ENCODE results near the gene TSPEAR. TPM values are rescaled to one million over a fixed set of nuclear protein-coding genes. Genes with fewer than 3 reads are reported as not detected.

Gene TSPEAR
- polyA plus RNA-seq, 2 donors, result 0.01 to 0.04 TPM

- WGBS, 2 donors, result 82 to 84% methylated on average over 11 of the region's 11 CpGs
- H3K4me1 ChIP-seq (ENCODE audit: control insufficient read depth in 2 of 2, insufficient read depth in 2 of 2, low read length in 1 of 2), result no peaks in the 10 kb centered on the region
- H3K4me3 ChIP-seq (ENCODE audit: low read depth in 1 of 2, low read length in 2 of 2), result no peak overlapping the region
Observed at GRCh38 chr21:44732956-44733355, 21.6 kb upstream of the TSPEAR start.

DNA sequence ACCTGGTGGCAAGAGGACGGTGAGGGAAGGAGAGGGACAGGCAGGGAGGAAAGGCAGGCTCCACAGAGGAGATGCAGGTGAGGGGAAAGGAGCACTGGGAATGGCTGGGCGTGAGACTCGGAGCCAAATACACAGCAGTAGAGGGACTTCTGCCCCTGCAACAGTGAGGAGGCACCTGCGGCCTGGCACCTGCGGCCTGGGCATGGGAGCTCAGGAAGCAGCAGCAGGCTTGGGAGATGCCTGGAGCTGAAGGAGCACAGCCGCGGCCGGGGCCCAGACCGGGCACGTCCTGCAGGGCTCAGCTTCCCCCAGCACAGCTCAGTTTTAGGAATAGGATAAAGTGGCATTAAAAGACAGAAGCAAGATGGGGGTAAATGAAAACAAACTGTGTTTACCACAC is 20.9 kb upstream of the TSPEAR start:
- no peak overlapping the region for H3K4me3 ChIP-seq (ENCODE audit: low read depth in 1 of 2, low read length in 2 of 2)
- peaks cover 5 to 13% of the 10 kb centered on the region in 2 donors for H3K9me3 ChIP-seq (ENCODE audit: control insufficient read depth in 2 of 2, insufficient read depth in 1 of 2, low read depth in 1 of 2, low read length in 1 of 2)
- H3K27me3 ChIP-seq (ENCODE audit: control insufficient read depth in 1 of 2, insufficient read depth in 2 of 2, low read length in 2 of 2), result no peaks in the 10 kb centered on the region
- no peaks in the 10 kb centered on the region for H3K36me3 ChIP-seq (ENCODE audit: control insufficient read depth in 2 of 2, insufficient read depth in 2 of 2, low read length in 1 of 2)
- no peaks in the 10 kb centered on the region for H3K4me1 ChIP-seq (ENCODE audit: control insufficient read depth in 2 of 2, insufficient read depth in 2 of 2, low read length in 1 of 2)
- 90 to 95% methylated on average over 10 of the region's 10 CpGs for WGBS, 2 donors
- no peak overlapping the region for H3K27ac ChIP-seq (ENCODE audit: low read depth in 2 of 2, low read length in 1 of 2)

More at GRCh38 chr21:44732956-44733355, 21.6 kb upstream of the TSPEAR start:
- Histone ChIP-seq H3K27ac (ENCODE audit: low read depth in 2 of 2, low read length in 1 of 2) (no peak overlapping the region), H3K27me3 (ENCODE audit: control insufficient read depth in 1 of 2, insufficient read depth in 2 of 2, low read length in 2 of 2) (no peaks in the 10 kb centered on the region), H3K9me3 (ENCODE audit: control insufficient read depth in 2 of 2, insufficient read depth in 1 of 2, low read depth in 1 of 2, low read length in 1 of 2) (peaks cover 5 to 15% of the 10 kb centered on the region in 2 donors), H3K36me3 (ENCODE audit: control insufficient read depth in 2 of 2, insufficient read depth in 2 of 2, low read length in 1 of 2) (no peaks in the 10 kb centered on the region)

GRCh38 chr21:44730951-44731579 is 19.7 kb upstream of the TSPEAR start:
- peaks cover 0 to 5% of the 10 kb centered on the region in 2 donors for H3K9me3 ChIP-seq (ENCODE audit: control insufficient read depth in 2 of 2, insufficient read depth in 1 of 2, low read depth in 1 of 2, low read length in 1 of 2)
- H3K36me3 ChIP-seq (ENCODE audit: control insufficient read depth in 2 of 2, insufficient read depth in 2 of 2, low read length in 1 of 2), result no peaks in the 10 kb centered on the region
- no peaks in the 10 kb centered on the region for H3K4me1 ChIP-seq (ENCODE audit: control insufficient read depth in 2 of 2, insufficient read depth in 2 of 2, low read length in 1 of 2)
- WGBS, 2 donors, result 70 to 71% methylated on average over 9 of the region's 9 CpGs
- H3K27me3 ChIP-seq (ENCODE audit: control insufficient read depth in 1 of 2, insufficient read depth in 2 of 2, low read length in 2 of 2), result no peaks in the 10 kb centered on the region
- no peak overlapping the region for H3K4me3 ChIP-seq (ENCODE audit: low read depth in 1 of 2, low read length in 2 of 2)
- H3K27ac ChIP-seq (ENCODE audit: low read depth in 2 of 2, low read length in 1 of 2), result no peak overlapping the region

DNA sequence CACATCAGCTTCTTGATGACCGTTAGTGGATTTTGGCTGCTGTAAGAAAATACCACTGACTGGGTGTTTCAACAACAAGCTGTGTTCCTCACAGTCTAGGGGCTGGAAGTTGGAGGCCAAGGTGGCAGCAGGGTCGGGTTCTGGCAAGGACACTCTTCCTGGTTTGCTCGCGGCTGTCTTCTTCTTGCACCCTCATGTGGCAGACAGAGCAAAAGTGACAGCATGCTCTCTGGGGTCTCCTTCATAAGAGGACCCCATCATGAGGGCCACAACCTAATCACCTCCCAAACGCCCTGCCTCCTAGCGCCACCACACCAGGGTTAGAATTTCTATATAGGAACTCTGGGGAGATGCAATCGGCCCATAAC is 18.6 kb upstream of the TSPEAR start:
- Histone ChIP-seq H3K9me3 (ENCODE audit: control insufficient read depth in 2 of 2, insufficient read depth in 1 of 2, low read depth in 1 of 2, low read length in 1 of 2) (no peaks in the 10 kb centered on the region), H3K27me3 (ENCODE audit: control insufficient read depth in 1 of 2, insufficient read depth in 2 of 2, low read length in 2 of 2) (no peaks in the 10 kb centered on the region), H3K27ac (ENCODE audit: low read depth in 2 of 2, low read length in 1 of 2) (no peak overlapping the region), H3K36me3 (ENCODE audit: control insufficient read depth in 2 of 2, insufficient read depth in 2 of 2, low read length in 1 of 2) (no peaks in the 10 kb centered on the region), H3K4me1 (ENCODE audit: control insufficient read depth in 2 of 2, insufficient read depth in 2 of 2, low read length in 1 of 2) (no peaks in the 10 kb centered on the region), H3K4me3 (ENCODE audit: low read depth in 1 of 2, low read length in 2 of 2) (no peak overlapping the region)
- 83 to 90% methylated on average over 7 of the region's 7 CpGs for WGBS, 2 donors

- no peaks in the 10 kb centered on the region for H3K9me3 ChIP-seq (ENCODE audit: control insufficient read depth in 2 of 2, insufficient read depth in 1 of 2, low read depth in 1 of 2, low read length in 1 of 2)
- 89 to 92% methylated on average over 23 of the region's 23 CpGs for WGBS, 2 donors
- no peaks in the 10 kb centered on the region for H3K36me3 ChIP-seq (ENCODE audit: control insufficient read depth in 2 of 2, insufficient read depth in 2 of 2, low read length in 1 of 2)
- no peak overlapping the region for H3K4me3 ChIP-seq (ENCODE audit: low read depth in 1 of 2, low read length in 2 of 2)
- H3K27me3 ChIP-seq (ENCODE audit: control insufficient read depth in 1 of 2, insufficient read depth in 2 of 2, low read length in 2 of 2), result no peaks in the 10 kb centered on the region
- no peaks in the 10 kb centered on the region for H3K4me1 ChIP-seq (ENCODE audit: control insufficient read depth in 2 of 2, insufficient read depth in 2 of 2, low read length in 1 of 2)
- H3K27ac ChIP-seq (ENCODE audit: low read depth in 2 of 2, low read length in 1 of 2), result no peak overlapping the region
Observed at GRCh38 chr21:44729336-44730027, 18.1 kb upstream of the TSPEAR start.

GRCh38 chr21:44728716-44729115 is 17.3 kb upstream of the TSPEAR start:
- WGBS, 2 donors, result 88 to 92% methylated on average over 14 of the region's 14 CpGs
- Histone ChIP-seq H3K9me3 (ENCODE audit: control insufficient read depth in 2 of 2, insufficient read depth in 1 of 2, low read depth in 1 of 2, low read length in 1 of 2) (no peaks in the 10 kb centered on the region), H3K36me3 (ENCODE audit: control insufficient read depth in 2 of 2, insufficient read depth in 2 of 2, low read length in 1 of 2) (no peaks in the 10 kb centered on the region)

GRCh38 chr21:44727757-44728156 is 16.4 kb upstream of the TSPEAR start:
- Histone ChIP-seq H3K27me3 (ENCODE audit: control insufficient read depth in 1 of 2, insufficient read depth in 2 of 2, low read length in 2 of 2) (no peaks in the 10 kb centered on the region), H3K9me3 (ENCODE audit: control insufficient read depth in 2 of 2, insufficient read depth in 1 of 2, low read depth in 1 of 2, low read length in 1 of 2) (no peaks in the 10 kb centered on the region), H3K4me3 (ENCODE audit: low read depth in 1 of 2, low read length in 2 of 2) (no peak overlapping the region), H3K4me1 (ENCODE audit: control insufficient read depth in 2 of 2, insufficient read depth in 2 of 2, low read length in 1 of 2) (peaks cover 0 to 7% of the 10 kb centered on the region in 2 donors), H3K36me3 (ENCODE audit: control insufficient read depth in 2 of 2, insufficient read depth in 2 of 2, low read length in 1 of 2) (no peaks in the 10 kb centered on the region), H3K27ac (ENCODE audit: low read depth in 2 of 2, low read length in 1 of 2) (no peak overlapping the region)
- 74 to 78% methylated on average over 9 of the region's 9 CpGs for WGBS, 2 donors

More at GRCh38 chr21:44728716-44729115, 17.3 kb upstream of the TSPEAR start:
- Histone ChIP-seq H3K4me3 (ENCODE audit: low read depth in 1 of 2, low read length in 2 of 2) (no peak overlapping the region), H3K27ac (ENCODE audit: low read depth in 2 of 2, low read length in 1 of 2) (no peak overlapping the region), H3K4me1 (ENCODE audit: control insufficient read depth in 2 of 2, insufficient read depth in 2 of 2, low read length in 1 of 2) (peaks cover 0 to under 1% of the 10 kb centered on the region in 2 donors), H3K27me3 (ENCODE audit: control insufficient read depth in 1 of 2, insufficient read depth in 2 of 2, low read length in 2 of 2) (no peaks in the 10 kb centered on the region)

- Histone ChIP-seq H3K27ac (ENCODE audit: low read depth in 2 of 2, low read length in 1 of 2) (no peak overlapping the region), H3K4me1 (ENCODE audit: control insufficient read depth in 2 of 2, insufficient read depth in 2 of 2, low read length in 1 of 2) (peaks cover 0 to 7% of the 10 kb centered on the region in 2 donors), H3K36me3 (ENCODE audit: control insufficient read depth in 2 of 2, insufficient read depth in 2 of 2, low read length in 1 of 2) (no peaks in the 10 kb centered on the region), H3K4me3 (ENCODE audit: low read depth in 1 of 2, low read length in 2 of 2) (no peak overlapping the region), H3K9me3 (ENCODE audit: control insufficient read depth in 2 of 2, insufficient read depth in 1 of 2, low read depth in 1 of 2, low read length in 1 of 2) (no peaks in the 10 kb centered on the region), H3K27me3 (ENCODE audit: control insufficient read depth in 1 of 2, insufficient read depth in 2 of 2, low read length in 2 of 2) (no peaks in the 10 kb centered on the region)
- WGBS, 2 donors, result 90 to 97% methylated on average over 8 of the region's 8 CpGs
Observed at GRCh38 chr21:44727321-44727720, 15.9 kb upstream of the TSPEAR start.

DNA sequence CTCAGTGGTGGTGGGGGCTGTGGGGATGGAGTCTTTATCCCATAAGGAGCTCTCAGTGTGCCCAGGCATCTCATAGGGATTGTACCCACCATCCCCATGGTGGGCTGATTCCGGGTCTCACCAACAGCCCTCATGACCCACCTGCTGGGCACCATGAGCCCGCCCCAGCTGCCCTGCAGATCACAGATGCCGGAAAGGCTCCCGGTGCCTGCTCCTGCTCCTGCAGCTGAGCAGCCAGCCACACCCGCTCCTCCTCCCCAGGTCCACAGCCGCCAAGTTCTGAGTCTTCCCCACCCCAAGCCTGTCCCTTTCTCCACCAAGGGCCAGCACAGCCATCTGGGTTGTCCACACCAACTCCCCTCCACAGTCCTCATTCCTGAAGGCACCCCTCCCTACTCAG is 15.5 kb upstream of the TSPEAR start:
- Histone ChIP-seq H3K27ac (ENCODE audit: low read depth in 2 of 2, low read length in 1 of 2) (no peak overlapping the region), H3K27me3 (ENCODE audit: control insufficient read depth in 1 of 2, insufficient read depth in 2 of 2, low read length in 2 of 2) (no peaks in the 10 kb centered on the region), H3K9me3 (ENCODE audit: control insufficient read depth in 2 of 2, insufficient read depth in 1 of 2, low read depth in 1 of 2, low read length in 1 of 2) (no peaks in the 10 kb centered on the region), H3K4me3 (ENCODE audit: low read depth in 1 of 2, low read length in 2 of 2) (no peak overlapping the region), H3K4me1 (ENCODE audit: control insufficient read depth in 2 of 2, insufficient read depth in 2 of 2, low read length in 1 of 2) (peaks cover 0 to 7% of the 10 kb centered on the region in 2 donors), H3K36me3 (ENCODE audit: control insufficient read depth in 2 of 2, insufficient read depth in 2 of 2, low read length in 1 of 2) (no peaks in the 10 kb centered on the region)
- WGBS, 2 donors, result 63 to 72% methylated on average over 6 of the region's 6 CpGs

- Histone ChIP-seq H3K27ac (ENCODE audit: low read depth in 2 of 2, low read length in 1 of 2) (no peak overlapping the region), H3K9me3 (ENCODE audit: control insufficient read depth in 2 of 2, insufficient read depth in 1 of 2, low read depth in 1 of 2, low read length in 1 of 2) (no peaks in the 10 kb centered on the region), H3K4me1 (ENCODE audit: control insufficient read depth in 2 of 2, insufficient read depth in 2 of 2, low read length in 1 of 2) (peaks cover 0 to 7% of the 10 kb centered on the region in 2 donors), H3K27me3 (ENCODE audit: control insufficient read depth in 1 of 2, insufficient read depth in 2 of 2, low read length in 2 of 2) (no peaks in the 10 kb centered on the region), H3K4me3 (ENCODE audit: low read depth in 1 of 2, low read length in 2 of 2) (no peak overlapping the region), H3K36me3 (ENCODE audit: control insufficient read depth in 2 of 2, insufficient read depth in 2 of 2, low read length in 1 of 2) (no peaks in the 10 kb centered on the region)
- 93% methylated on average over 14 of the region's 14 CpGs for WGBS, 2 donors
Observed at GRCh38 chr21:44724926-44725325, 13.6 kb upstream of the TSPEAR start.
